ENCODE measurements around the gene BEND3.

BEND3 gene

DNA sequence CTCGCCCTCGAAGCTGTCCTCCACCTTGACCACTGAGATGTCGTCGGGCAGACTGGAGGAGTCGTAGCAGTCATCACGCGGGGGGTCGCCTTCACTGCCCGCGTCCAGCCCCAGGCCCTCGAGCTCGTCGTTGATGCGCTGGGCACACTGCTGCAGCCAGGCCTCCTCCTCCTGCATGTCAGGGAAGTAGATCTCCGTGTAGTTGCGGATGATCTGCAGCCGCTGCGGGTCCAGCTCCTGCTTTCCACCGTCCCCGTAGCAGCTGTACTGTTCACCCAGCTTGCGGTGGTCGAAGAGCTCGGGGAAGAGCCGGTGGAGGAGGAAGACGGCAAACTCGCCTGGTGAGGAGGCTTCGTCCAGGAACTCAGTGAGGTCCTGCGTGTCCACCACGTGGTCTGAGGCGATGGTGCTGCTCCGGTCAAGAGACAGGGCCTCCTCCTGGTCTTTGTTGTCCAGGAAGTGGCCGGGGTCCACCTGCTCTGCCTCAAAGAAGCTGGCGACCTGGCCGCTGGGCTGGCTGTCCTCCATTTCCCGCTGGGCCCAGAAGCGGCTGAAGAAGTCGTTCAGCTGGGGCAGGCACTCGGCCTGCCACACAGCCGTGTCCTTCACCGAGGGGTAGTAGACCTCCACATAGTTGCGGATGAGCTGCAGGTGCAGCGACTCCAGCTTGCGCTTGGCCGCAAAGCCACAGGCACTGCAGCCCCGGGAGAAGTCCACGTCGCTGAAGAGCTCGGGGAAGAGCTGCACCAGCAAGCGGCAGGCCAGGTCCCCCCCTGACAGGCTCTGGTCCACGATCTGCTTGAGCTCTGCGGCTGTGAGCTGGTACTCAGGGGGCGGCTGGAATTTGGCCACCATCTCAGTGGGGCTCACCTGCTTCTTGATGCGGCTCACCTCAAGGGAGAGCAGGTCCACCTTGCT is 45.4 kb downstream of the BEND3 start:
- DNase-seq = no peak
- H3K27me3 ChIP-seq = no peaks in the 10 kb centered on the region
- no peaks in the 10 kb centered on the region for H3K4me1 ChIP-seq
- TF ChIP-seq, protein P1, sequence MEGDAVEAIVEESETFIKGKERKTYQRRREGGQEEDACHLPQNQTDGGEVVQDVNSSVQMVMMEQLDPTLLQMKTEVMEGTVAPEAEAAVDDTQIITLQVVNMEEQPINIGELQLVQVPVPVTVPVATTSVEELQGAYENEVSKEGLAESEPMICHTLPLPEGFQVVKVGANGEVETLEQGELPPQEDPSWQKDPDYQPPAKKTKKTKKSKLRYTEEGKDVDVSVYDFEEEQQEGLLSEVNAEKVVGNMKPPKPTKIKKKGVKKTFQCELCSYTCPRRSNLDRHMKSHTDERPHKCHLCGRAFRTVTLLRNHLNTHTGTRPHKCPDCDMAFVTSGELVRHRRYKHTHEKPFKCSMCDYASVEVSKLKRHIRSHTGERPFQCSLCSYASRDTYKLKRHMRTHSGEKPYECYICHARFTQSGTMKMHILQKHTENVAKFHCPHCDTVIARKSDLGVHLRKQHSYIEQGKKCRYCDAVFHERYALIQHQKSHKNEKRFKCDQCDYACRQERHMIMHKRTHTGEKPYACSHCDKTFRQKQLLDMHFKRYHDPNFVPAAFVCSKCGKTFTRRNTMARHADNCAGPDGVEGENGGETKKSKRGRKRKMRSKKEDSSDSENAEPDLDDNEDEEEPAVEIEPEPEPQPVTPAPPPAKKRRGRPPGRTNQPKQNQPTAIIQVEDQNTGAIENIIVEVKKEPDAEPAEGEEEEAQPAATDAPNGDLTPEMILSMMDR (IDR thresholded peaks at IDR 0.05; ENCODE audit: low read depth, low read length) = no peak
- peaks cover 10% of the 10 kb centered on the region for H3K36me3 ChIP-seq
- no peak overlapping the region for H3K4me3 ChIP-seq (ENCODE audit: low read depth, low read length)
- no peaks in the 10 kb centered on the region for H3K9me3 ChIP-seq

DNA sequence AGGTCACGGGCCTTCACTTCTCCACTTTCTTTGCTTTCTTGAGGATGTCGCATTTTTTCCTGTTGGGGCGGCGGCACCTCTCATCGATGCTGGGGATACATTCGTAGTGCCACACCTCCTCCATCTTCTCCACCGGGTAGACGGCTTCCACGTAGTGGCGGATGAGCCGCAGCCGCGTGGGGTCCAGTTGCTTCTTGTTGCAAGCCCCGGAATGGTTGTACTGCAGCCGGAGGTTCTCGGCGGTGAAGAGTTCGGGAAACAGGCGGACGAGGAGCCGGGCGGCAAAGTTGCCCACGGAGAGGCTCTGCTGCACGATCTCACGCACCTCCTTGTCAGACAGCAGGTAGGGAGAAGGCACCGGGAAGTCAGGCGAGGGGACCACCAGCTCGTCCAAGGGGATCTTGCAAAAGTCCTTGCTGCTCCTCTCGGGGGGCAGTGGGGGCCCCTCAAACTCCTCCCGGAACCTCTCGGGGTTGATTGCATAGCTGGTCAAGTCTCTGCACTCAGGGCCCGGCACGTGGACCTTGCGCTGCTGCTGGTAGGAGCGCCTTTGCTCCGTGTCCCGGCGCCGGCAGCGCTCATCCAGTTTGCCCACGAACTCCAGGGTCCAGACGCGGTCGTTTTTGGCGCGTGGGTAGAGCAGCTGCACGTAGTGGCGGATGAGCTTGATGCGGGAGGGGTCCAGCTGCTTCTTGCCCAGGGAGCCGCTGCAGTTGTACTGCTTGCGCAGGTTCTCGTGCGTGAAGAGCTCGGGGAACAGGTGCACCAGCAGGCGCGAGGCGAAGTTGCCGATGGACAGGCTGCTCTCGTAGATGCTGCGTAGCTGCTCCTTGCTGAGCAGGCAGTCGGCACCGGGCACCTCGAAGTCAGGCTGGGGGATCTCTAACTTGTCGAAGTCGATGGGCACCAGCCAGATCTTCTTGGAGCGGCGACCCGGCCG is 46.4 kb downstream of the BEND3 start:
- H3K9me3 ChIP-seq = no peaks in the 10 kb centered on the region
- no peaks in the 10 kb centered on the region for H3K4me1 ChIP-seq
- H3K36me3 ChIP-seq = peaks cover 10% of the 10 kb centered on the region
- H3K4me3 ChIP-seq (ENCODE audit: low read depth, low read length) = no peak overlapping the region
- DNase-seq = no peak
- TF ChIP-seq, protein P1 (IDR thresholded peaks at IDR 0.05; ENCODE audit: low read depth, low read length) = no peak
- H3K27me3 ChIP-seq = no peaks in the 10 kb centered on the region

DNA sequence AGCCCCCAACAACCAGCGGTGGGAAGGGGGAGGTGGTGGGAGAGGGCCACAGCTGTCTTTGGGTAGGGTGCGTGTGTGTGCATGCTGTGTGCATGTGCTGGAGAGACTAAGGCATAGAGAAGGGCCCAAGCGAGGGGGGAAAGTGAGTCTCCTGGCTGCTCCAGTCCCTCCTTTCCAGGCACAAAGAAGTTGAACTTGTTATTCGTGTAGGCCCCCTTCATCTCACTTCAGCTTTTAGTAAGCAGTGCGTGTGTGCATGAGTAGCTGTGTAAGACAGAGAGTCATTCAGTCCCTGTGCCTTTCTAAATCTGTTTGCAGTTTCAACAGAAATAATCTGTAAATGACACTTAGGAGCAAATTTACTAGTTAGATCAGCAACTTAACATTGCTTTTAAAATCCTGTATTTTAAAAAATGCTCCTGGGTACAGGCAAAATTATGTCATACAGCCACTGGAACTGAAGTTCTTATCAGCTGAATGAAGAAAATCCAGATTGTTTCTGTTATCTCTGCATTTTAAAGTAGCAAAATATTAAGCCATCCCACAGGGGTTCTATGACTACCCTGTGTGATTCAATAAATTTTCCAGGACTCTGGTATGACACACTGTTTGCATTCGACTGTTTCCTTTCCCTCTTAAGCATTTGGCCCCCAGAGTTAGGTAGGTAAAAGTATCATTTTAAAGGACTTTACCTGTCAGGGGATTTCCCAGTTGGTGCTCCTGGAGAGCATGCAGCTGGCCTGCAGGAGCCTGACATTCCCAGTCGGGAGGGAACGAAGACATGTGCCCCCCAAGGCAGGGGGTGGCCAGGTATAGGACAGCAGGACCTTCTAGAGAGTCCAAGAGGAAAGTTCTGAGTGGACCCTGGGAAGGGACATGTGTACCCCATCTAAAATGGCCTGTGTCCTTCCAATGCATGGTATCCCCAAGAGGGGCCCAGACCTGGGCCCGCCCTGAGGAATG is 48.3 kb downstream of the BEND3 start:
- DNase-seq = no peak
- Histone ChIP-seq H3K36me3 (peaks cover 10% of the 10 kb centered on the region), H3K4me1 (no peaks in the 10 kb centered on the region), H3K9me3 (no peaks in the 10 kb centered on the region), H3K4me3 (ENCODE audit: low read depth, low read length) (no peak overlapping the region), H3K27me3 (no peaks in the 10 kb centered on the region)
- TF ChIP-seq, protein P1 (IDR thresholded peaks at IDR 0.05; ENCODE audit: low read depth, low read length) = no peak

DNA sequence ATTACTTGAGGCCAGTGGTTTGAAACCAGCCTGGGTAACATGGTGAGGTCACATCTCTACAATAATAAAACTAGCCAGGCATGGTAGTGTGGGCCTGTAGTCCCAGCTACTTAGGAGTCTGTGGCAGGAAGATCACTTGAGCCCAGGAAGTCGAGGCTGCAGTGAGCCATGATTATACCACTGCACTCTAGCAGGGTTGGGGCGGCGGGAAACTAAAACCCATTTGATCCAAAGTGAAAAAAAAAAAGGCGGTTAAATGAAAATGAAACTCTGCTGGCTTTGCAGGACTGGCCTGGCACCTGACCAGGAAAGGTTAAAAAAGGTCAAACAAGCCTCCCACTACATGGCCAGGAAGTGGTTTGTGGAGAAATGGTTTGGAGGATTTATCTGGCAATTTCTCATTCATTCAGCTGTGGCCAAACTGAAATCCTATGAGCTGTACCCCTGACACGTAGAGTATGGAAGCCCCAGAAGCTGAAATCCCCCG is 50.7 kb downstream of the BEND3 start:
- TF ChIP-seq, protein P1 (IDR thresholded peaks at IDR 0.05; ENCODE audit: low read depth, low read length) = no peak
- no peaks in the 10 kb centered on the region for H3K9me3 ChIP-seq
- no peaks in the 10 kb centered on the region for H3K27me3 ChIP-seq
- no peak for DNase-seq
- no peak overlapping the region for H3K4me3 ChIP-seq (ENCODE audit: low read depth, low read length)
- peaks cover under 1% of the 10 kb centered on the region for H3K36me3 ChIP-seq
- H3K4me1 ChIP-seq = no peaks in the 10 kb centered on the region

DNA sequence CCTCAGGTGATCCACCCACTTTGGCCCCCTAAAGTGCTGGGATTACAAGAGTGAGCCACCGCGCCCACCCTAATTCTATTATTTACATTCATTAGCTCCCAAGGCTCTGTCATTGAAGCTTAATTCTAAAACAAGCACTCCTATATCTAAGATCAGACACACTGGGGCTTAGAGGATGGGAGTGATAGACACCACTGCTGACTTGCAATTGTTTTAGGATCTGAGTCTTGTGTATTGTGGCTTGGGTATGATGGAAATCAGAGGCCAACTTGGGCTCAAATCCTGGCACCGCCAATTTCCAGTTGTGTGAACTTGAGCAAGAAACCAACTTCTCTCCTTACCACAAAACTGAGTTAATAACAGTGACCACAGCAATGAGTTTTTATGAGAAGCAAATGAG is 52.6 kb downstream of the BEND3 start:
- TF ChIP-seq, protein P1 (IDR thresholded peaks at IDR 0.05; ENCODE audit: low read depth, low read length) = no peak
- H3K4me3 ChIP-seq (ENCODE audit: low read depth, low read length) = no peak overlapping the region
- no peaks in the 10 kb centered on the region for H3K36me3 ChIP-seq
- no peak for DNase-seq
- no peaks in the 10 kb centered on the region for H3K4me1 ChIP-seq
- no peaks in the 10 kb centered on the region for H3K27me3 ChIP-seq
- H3K9me3 ChIP-seq = no peaks in the 10 kb centered on the region
